NOMO-1 treated with dmso at 0.1 percent for 144 hours (cell line): ENCODE measurements around the gene FLOT2.

ENCODE experiments used
- DNase-seq: peaks from one replicate; lab custom pipeline; 2025; ENCODE audit not compliant: unreplicated experiment; lab: John Stamatoyannopoulos, UW

Gene FLOT2

DNA sequence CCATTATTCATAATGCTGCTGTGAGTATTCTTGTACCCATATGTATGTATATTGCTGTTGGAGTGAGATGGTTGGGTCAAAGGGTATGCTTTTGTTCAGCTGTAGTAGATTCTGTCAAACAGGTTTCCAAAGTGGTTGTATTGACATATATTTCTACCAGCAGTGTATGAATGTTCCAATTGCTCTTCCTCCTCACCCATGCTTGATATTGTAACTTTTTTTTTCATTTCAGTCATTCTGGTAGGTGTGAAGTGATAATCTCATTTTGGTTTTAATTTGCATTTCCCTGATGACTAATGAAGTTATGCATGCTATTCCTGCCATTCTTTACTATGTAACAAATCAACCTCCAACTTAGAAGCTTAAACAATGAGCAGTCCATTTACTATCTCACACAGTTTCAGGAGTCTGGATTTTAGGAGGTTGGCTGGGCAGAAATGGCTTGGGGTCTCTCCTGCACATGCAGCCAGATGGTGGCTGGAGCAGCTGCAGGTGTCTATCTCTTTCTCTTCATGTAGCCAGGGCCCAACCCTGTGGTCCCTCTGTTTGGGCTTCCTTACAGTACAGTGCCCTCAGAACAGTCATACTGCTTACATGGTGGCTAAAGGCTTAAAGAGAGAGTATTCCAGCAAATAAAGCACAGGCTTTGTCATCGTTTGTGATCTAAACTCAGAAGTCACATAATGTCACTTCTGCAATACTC, 21.5 kb downstream of the FLOT2 start:
- DNase-seq, result no peak

DNA sequence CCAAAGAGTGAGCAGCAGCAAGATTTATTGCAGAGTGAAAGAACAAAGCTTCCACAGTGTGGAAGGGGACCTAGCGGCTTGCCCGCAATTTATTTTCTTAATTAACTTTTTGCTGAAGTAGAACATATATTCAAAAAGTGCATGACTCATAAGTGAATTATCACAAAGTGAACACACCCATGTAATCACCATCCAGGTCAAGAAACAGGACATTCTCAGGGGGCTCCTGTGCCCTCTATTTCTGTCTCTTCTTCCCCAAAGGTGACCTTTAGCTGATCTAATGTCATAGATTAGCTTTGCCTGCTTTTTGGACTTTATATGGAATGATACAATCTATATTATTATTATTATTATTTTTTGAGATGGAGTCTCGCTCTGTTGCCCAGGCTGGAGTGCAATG, 22.8 kb downstream of the FLOT2 start:
- no peak for DNase-seq

DNA sequence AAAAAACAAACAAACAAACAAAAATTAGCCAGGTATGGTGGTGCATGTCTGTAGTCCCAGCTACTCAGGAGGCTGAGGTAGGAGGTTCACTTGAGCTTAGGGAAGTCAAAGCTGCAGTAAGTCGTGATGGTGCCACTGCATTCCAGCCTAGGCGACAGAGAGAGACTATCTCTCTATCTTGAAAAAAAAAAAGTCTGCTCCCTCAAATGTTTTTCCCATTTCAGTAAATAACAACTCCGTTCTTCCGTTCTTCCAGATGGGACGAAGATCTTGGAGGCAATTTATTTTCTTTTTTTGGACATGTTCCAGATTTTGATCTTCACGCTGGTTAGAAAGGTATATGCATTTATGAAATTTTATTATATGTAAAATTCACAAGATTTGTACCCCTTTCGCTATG, 23.7 kb downstream of the FLOT2 start:
- DNase-seq, result no peak

DNA sequence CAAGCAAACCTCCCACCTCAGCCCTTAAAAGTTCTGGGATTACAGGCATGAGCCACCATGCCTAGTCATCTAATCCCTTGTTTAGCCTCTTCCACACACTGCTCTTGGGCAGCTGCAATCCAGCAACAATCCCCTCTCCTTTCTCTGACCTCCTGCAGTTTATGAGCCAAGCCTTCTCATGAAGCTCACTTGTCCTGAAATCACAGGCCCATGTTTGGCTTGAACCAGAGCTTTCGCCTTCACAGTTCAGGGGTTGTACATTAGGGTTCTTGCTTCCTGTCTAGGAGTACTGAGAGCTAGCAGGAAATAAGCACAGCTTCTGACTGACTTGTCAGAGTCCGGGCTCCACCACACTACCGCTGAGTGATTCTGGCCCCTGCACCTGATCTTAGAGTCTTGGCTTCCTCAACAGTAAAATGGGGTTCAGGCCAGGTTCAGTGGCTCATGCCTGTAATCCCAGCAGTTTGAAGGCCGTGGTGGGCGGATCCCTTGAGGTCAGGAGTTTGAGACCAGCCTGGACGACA, 26.4 kb downstream of the FLOT2 start:
- DNase-seq, result no peak

- DNase-seq, result no peak
Observed at GRCh38 chr17:28867276-28867675, 30.3 kb downstream of the FLOT2 start.

- no peak for DNase-seq
Observed at GRCh38 chr17:28865946-28866752, 31.4 kb downstream of the FLOT2 start.

DNA sequence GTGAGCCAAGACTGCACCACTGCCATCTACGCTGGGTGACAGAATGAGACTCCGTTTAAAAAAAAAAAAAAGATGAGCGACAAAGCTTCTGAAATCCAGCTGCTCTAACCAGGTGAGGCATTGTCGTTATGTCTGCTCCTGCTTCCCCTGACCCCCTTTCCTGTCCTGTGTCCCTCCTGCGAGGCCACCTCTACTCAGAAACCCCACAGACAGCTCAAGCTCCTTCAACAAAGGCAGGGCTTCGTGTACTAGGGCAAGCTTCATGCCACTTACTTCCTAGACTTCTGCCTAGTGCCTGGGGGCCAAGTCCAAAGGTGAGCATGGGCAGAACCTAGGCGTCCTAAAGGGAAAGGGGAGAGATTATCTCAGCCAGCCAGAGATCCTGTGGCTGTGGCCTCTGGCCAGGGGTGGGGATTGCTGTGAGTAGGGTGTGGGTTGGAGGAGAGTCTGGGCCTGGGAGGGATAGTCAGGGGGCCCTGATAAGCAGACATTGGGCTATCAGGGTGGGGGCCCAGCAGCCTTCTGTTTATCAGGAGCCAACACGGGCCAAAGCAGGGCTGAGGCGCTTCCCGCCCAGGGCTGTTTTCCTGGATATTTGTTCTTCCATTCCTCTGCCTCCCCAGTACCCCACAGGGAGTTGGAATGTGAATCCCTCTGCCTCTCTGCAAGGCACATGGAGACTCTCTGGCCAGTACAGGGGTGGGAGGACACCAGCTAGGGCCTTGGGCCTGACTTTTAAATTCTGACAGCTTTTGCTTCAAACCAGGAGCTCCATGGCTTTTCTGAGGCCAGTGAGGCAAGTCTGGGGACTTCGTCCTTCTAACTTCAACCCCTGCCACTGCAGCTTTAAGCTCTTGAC, 32.3 kb downstream of the FLOT2 start:
- no peak for DNase-seq

GRCh38 chr17:28863953-28864352, 33.6 kb downstream of the FLOT2 start:
- no peak for DNase-seq

DNA sequence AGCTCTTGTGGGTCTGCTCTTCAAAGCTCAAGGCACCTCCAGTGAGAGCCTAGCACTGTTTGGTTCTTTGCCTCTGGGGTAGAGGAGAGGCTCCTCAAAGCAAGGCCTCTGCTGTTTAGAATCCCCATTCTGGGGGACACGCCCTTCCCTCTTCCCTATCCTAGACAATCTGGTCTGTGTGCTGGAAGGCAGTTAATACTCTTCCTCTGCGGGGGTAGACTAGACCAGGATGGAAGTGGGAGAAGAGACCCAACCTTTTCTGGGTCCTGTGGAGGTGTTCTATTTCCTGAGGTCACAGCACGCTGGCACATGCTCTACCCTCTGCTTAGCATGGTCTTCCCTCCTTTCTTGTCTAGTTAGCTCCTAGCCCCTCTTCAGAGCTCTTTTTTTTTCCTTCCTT, 35.0 kb downstream of the FLOT2 start:
- DNase-seq, result no peak

DNA sequence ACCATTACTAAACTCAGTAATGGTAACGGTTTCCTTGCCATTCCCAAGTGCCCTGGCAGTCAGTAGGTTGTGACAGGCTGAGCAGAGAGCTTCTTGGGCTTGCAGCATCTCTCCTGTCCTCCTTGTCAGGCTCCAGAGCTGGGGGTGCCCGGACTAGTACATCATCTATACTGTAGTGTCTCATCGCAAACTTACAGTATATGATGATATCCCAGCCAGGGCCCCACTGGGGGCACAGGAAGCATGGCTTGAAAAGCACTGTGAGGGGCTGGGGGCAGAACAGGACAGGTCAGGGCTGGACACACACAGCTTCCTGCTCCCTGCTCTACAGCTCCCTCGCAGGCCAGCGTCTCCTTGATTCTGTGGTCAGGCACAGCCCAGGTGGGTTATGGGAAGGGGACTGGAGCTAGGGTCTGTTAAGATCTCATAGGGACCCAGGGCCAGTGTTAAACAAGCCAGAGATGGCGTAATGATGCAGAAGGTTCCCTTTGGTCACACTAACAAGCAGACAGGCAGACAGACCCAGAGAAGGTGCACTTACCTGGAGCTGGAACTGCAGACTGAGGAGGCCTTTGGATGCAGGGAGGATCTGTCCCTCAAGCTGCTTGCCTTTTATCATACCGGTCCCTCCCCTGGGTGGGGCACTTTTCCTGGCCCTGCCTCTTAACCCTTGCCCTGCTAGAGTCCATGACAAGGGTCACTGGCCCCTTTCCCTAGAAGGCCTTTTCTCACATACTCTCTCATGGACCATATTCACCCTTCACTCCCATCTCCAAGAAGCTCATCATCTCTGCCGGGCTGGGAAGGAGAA, 35.9 kb downstream of the FLOT2 start:
- DNase-seq, result no peak

GRCh38 chr17:28860363-28860808, 37.1 kb downstream of the FLOT2 start:
- DNase-seq, result no peak

DNA sequence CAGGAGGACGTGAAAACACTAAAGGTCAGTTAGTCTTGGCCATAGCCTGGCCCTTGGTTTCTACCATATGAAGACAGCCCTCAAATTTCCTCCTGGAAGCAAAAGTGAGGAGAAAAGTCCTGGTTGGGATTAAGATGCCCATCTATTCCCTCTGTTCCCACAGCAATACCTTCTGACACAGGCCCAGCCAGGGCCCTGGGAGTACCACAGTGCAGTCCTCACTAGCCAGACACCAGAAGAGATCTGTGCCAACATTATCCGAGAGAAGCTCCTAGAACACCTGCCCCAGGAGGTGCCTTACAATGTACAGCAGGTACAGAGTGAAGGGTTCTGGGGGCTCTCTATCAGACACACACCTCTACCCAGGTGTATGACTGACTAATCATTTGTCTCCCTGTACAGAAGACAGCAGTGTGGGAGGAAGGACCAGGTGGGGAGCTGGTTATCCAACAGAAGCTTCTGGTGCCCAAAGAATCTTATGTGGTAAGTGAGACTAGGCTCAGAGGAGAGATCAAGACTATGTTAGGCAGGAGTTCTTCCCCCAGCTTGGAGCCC, 38.7 kb downstream of the FLOT2 start:
- DNase-seq, result no peak

- no peak for DNase-seq
Observed at GRCh38 chr17:28857905-28858800, 39.4 kb downstream of the FLOT2 start.

GRCh38 chr17:28856028-28856574, 41.4 kb downstream of the FLOT2 start:
- no peak for DNase-seq

DNA sequence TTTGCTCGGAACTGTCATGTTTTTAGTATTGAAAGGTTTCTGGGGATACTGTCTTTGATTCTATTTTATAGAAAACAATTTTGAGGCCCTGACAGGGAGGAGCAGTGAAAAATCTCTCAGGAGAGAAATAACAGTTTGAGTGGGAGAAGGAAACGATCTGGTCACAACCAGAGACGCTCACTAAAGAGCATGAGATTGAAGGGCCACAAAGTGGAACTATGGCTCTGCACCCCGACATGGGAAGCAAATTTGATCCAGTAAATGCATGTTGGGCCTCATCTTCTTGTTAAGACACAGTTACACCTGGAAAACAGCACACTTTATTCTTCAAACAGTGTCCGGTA, 42.2 kb downstream of the FLOT2 start:
- DNase-seq, result no peak

GRCh38 chr17:28854457-28855335, 42.8 kb downstream of the FLOT2 start, which contains the start of gene ERAL1:
ERAL1 (plus strand) TSS chr17:28855016; CDS start chr17:28855035, 19 bp downstream.
- DNase-seq, result peak; percentile 78

- DNase-seq, result no peak
Observed at GRCh38 chr17:28853295-28853694, 44.2 kb downstream of the FLOT2 start.

- peak; percentile 14 for DNase-seq
Observed at GRCh38 chr17:28849281-28849680, 48.3 kb downstream of the FLOT2 start.
